ENCODE results near the gene TRIM74.
A peak's percentile ranks its signal among the peaks of the same experiment; 100 is the strongest.
"Not testable (repeated sequence)": the region's sequence is repeated elsewhere in the genome, so short reads cannot be mapped to it uniquely, and the experiment has no call there.

TRIM74 gene

DNA sequence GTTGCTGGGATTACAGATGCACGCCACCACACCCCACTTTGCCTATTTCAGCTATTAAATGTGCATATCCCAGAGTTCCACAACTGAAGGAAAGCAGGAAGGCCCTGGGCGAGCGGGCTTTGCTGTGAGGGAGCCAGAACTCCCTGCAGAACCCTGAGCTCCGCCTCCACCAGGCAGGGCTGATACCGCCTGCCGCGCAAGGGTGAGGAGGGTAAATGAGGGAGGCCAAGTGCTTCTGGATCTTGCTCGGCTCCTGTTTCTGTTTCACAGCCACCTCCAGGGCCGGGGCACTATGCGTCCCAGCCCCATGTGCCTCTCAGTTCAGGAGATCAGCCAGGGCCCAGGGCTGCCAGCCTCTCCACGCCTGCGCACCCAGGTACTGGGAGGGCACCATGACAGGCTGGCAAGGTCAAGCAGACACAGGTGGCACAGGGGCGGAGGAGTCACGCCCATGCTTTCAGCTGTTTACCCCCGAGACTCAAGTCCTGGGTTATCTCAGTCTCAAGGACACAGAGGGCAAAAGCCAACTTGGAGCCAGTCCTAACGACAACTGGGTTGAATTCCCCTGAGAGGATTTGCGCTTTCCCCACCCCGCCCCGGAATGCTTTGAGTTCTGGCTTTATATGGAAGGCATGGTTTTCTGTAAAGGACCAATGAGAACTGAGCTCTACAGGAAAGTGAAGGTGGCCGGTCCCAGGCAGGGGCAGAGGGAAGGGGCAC lies 8.5 kb downstream of the TRIM74 start:
- DNase-seq (ENCODE audit: low read depth); H3K4me3 ChIP-seq (ENCODE audit: low read length): not testable (repeated sequence)

DNA sequence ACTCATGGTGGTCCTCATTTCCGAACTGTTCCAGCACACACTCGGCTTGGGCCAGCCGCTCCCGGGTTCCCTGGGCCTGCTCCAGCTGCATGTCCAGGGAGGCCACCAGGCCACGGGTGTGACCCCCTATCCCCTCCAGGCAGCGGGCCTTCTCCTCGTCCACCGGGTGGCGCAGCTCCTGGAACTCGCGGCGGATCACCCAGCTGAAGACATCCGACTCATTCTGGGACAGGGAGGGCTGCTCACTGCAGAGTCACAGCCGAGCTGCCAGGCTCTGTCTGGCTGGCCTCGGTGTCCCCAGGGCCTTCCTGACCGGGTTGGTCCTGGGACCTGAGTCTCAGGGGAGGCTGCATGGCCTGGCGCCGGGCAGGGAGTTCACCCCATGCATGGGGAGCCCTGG lies 9.2 kb downstream of the TRIM74 start:
- DNase-seq (ENCODE audit: low read depth); H3K4me3 ChIP-seq (ENCODE audit: low read length): not testable (repeated sequence)

DNA sequence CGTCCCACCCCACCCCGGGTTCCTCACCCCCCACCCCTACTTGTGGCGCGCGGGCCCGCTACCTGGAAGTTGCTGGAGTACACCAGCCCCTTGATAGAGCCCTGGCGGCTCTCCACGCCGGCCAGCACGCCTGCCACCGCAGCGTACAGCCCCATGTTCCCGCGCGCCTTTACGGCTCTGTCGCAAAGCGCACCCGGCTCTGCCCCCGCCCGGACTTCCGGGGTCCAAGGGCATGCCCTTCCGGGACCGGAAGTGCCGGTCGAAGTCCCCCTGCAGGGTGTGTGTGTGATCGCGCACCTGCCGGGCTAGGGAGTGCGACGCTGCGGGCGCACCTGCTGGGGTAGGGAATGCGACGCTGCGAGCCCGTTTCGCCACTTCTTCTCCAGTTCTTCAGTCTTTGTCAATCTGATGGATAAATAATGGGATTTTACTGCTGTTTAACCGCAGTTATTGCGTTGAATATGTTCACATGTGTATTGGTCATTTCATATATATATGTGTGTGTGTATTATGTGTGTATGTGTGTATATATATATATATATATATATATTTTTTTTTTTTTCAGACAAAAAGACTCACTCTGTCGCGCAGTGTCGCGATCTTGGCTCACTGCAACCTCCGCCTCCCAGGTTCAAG lies 14.6 kb downstream of the TRIM74 start:
- peak overlapping the region; percentile 20 for H3K4me3 ChIP-seq (ENCODE audit: low read length)
- not testable (repeated sequence) for DNase-seq (ENCODE audit: low read depth)

- not testable (repeated sequence) for DNase-seq (ENCODE audit: low read depth)
- H3K4me3 ChIP-seq (ENCODE audit: low read length), result peak overlapping the region; percentile 33
Measured at GRCh38 chr7:72953901-72954562, 15.2 kb downstream of the TRIM74 start.

DNA sequence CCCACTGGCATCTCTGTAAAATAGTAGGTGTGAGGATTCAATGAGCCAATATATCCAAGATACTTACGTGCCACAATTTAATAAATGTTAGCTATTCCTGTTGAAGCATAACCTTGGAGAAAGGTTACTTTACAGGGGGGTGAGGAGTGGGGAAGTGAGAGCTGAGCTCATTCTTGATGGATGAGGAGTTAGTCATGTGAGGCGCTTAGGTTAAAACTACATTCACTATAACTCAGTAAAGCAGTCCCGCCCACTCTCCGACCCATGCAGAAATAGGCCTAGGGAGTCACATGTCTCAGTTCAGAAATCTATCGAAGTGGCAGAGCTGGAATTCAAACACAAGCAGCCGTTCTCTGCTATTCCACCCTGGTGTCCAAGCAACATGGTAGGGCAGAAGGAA lies 18.8 kb downstream of the TRIM74 start:
- H3K4me3 ChIP-seq (ENCODE audit: low read length); DNase-seq (ENCODE audit: low read depth): not testable (repeated sequence)

DNA sequence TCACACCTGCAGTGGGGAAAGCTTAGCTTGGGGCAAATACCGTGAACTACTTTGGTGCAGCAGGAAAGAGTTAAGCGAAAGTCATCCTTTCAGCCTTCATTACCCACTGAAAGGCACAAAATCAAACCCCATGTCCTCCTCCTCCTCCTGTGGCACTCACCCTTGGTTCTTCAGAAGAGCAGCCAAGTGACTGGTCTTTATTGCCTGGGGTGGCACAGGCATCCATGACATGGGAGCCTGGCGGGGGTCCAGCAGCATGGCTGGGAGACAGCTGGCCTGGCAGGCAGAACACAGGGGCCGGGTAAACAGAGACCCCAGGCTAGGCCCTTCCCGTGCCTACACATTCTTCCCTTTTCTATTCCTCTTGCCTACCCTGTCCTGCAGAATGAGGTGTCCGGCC lies 19.6 kb downstream of the TRIM74 start:
- H3K4me3 ChIP-seq (ENCODE audit: low read length); DNase-seq (ENCODE audit: low read depth): not testable (repeated sequence)

GRCh38 chr7:72949276-72949675 lies 20.0 kb downstream of the TRIM74 start:
- H3K4me3 ChIP-seq (ENCODE audit: low read length), result not testable (repeated sequence)

GRCh38 chr7:72948714-72949113 lies 20.6 kb downstream of the TRIM74 start:
- H3K4me3 ChIP-seq (ENCODE audit: low read length); DNase-seq (ENCODE audit: low read depth): not testable (repeated sequence)

More at GRCh38 chr7:72949276-72949675, 20.0 kb downstream of the TRIM74 start:
- DNase-seq (ENCODE audit: low read depth), result not testable (repeated sequence)

- H3K4me3 ChIP-seq (ENCODE audit: low read length), result not testable (repeated sequence)
- peak; percentile 35 for TF ChIP-seq CTCF (IDR thresholded peaks at IDR 0.05; ENCODE audit: insufficient read depth, low read depth, low read length, missing control alignments)
Measured at GRCh38 chr7:72946130-72946745, 23.0 kb downstream of the TRIM74 start.

GRCh38 chr7:72945597-72945996 lies 23.7 kb downstream of the TRIM74 start:
- DNase-seq (ENCODE audit: low read depth); H3K4me3 ChIP-seq (ENCODE audit: low read length): not testable (repeated sequence)

More at GRCh38 chr7:72946130-72946745, 23.0 kb downstream of the TRIM74 start:
- not testable (repeated sequence) for DNase-seq (ENCODE audit: low read depth)

DNA sequence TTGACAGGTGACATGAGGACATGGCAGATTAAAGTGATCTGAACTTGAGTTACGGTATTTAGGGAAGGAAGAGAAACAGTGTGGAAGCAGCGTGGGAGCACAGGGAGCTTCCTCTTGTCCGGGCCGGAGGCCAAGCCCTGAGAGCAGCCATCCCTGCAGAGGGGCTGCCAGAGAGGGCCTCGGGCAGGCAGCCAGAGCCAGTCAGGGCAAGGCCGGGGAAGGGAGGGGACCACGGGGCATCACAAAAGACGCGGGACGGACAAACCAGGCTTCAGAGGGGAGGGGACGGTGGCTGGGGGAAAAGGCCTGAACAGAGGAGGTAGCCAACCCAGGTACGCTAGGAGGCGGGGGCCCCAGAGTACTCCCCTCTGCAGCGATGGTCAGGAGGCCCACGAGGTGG lies 24.3 kb downstream of the TRIM74 start:
- H3K4me3 ChIP-seq (ENCODE audit: low read length); DNase-seq (ENCODE audit: low read depth): not testable (repeated sequence)

DNA sequence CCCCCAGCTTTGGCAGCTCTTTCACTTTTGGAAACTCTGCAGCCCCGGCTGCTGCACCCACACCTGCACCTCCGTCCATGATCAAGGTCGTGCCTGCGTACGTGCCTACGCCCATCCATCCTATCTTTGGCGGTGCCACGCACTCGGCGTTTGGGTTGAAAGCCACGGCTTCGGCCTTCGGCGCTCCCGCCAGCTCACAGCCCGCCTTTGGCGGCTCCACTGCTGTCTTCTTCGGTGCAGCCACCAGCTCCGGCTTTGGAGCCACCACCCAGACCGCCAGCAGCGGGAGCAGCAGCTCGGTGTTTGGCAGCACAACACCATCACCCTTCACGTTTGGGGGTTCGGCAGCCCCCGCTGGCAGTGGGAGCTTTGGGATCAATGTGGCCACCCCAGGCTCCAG lies 26.3 kb downstream of the TRIM74 start:
- DNase-seq (ENCODE audit: low read depth); H3K4me3 ChIP-seq (ENCODE audit: low read length): not testable (repeated sequence)

DNA sequence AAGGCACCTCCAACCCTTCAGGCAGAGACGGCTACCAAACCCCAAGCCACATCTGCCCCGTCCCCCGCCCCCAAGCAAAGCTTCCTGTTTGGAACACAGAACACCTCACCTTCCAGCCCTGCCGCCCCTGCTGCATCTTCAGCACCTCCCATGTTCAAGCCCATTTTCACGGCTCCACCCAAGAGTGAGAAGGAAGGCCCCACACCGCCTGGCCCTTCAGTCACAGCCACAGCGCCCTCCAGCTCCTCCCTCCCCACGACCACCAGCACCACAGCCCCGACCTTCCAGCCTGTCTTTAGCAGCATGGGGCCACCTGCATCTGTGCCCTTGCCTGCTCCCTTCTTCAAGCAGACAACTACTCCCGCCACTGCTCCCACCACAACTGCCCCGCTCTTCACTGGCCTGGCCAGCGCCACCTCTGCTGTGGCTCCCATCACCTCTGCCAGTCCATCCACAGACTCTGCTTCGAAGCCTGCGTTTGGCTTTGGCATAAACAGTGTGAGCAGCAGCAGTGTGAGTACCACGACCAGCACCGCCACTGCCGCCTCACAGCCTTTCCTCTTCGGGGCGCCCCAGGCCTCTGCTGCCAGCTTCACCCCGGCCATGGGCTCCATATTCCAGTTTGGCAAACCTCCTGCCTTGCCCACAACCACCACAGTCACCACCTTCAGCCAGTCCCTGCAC lies 27.1 kb downstream of the TRIM74 start:
- DNase-seq (ENCODE audit: low read depth); H3K4me3 ChIP-seq (ENCODE audit: low read length): not testable (repeated sequence)

DNA sequence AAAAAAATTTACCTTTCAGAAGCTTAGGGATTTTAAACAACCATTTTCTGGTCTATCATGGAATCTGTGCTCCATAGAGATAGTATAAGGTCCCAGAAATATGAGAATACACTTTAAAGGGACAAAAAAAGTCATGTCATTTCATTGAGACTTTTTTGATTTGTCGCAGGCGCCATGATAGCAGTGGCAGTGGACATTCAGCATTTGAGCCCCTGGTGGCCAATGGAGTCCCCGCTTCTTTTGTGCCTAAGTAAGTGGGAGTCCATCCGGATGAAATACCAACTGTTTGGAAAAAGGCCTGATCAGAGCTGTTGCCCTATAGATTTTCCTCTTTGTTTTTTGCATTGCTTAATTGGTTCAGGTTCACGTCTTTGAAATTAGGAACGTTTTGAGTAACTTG lies 41.0 kb downstream of the TRIM74 start:
- H3K4me3 ChIP-seq (ENCODE audit: low read length); DNase-seq (ENCODE audit: low read depth): not testable (repeated sequence)

DNA sequence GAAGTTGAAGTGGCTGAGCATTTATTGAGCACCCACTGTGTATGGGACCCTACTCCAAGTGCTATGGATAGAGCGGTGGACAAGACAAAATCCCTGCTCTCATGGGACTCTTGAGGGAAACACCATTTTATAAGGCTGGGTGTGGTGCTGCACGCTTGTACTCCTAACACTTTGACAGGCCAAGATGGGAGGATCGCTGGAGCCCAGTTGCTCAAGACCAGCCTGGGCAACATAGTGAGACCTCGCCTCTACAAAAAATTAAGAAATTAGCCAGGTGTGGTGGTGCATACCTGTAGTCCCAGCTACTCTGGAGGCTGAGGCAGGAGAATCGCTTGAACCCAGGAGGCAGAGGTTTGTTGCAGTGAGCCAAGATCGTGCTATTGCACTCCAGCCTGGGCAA lies 41.5 kb downstream of the TRIM74 start:
- H3K4me3 ChIP-seq (ENCODE audit: low read length); DNase-seq (ENCODE audit: low read depth): not testable (repeated sequence)

All from epithelial cell of esophagus (primary cell).